HepG2 (cell line): Measurements from ENCODE around the gene COQ4. TPM values are rescaled to one million over a fixed set of nuclear protein-coding genes. Genes with fewer than 3 reads are reported as not detected.

Experiments
- CC2D1A ChIP-seq: sonication (generic); formaldehyde crosslinking; IDR thresholded peaks from 2 replicates; pipeline ENCODE4 v1.8.1; 2023; ENCODE audit warnings: mild to moderate bottlenecking, missing genetic modification reagents
- HNRNPL ChIP-seq: fragments of 200-400 bp; formaldehyde crosslinking; IDR thresholded peaks from 2 replicates; pipeline ENCODE4 v1.6.1; 2017; ENCODE audit warnings: mild to moderate bottlenecking, low read depth, low read length
- KDM5A ChIP-seq: fragments of 200-600 bp; sonication (generic); IDR thresholded peaks from 2 replicates; pipeline ENCODE4 v1.7.0; 2018; ENCODE audit warnings: antibody characterized with exemption, mild to moderate bottlenecking, low read length, borderline replicate concordance
- MYC ChIP-seq: sonication (generic); formaldehyde crosslinking; IDR thresholded peaks from 2 replicates; pipeline ENCODE4 v1.9.0; 2021; ENCODE audit warnings: missing genetic modification reagents, borderline replicate concordance
- NFYB ChIP-seq: sonication (generic); formaldehyde crosslinking; IDR thresholded peaks from 2 replicates; pipeline ENCODE4 v1.4.0; 2020; ENCODE audit warnings: missing genetic modification reagents
- ONECUT2 ChIP-seq: sonication (generic); formaldehyde crosslinking; IDR thresholded peaks from 2 replicates; pipeline ENCODE4 v1.4.0; 2020; ENCODE audit warnings: missing genetic modification reagents
- PITX1 ChIP-seq: sonication (generic); formaldehyde crosslinking; IDR thresholded peaks from 2 replicates; pipeline ENCODE4 v1.5.1; 2020; ENCODE audit warnings: mild to moderate bottlenecking, missing genetic modification reagents
- RBFOX2 ChIP-seq: fragments of 200-400 bp; formaldehyde crosslinking; IDR thresholded peaks from 2 replicates; pipeline ENCODE4 v1.6.1; 2017; ENCODE audit warnings: low read depth, mild to moderate bottlenecking, low read length
- RXRB ChIP-seq: IDR thresholded peaks from 2 replicates; pipeline ENCODE4 v1.6.1; 2016; ENCODE audit warnings: borderline replicate concordance, missing genetic modification reagents, missing compliant biosample characterization
- ZFX ChIP-seq: sonication (generic); formaldehyde crosslinking; IDR thresholded peaks from 2 replicates; pipeline ENCODE4 v1.4.0; 2020; ENCODE audit warnings: mild to moderate bottlenecking, low read depth, missing genetic modification reagents, moderate library complexity
- ZNF441 ChIP-seq: sonication (generic); formaldehyde crosslinking; IDR thresholded peaks from 2 replicates; pipeline ENCODE4 v1.7.0; 2021; ENCODE audit warnings: missing genetic modification reagents, borderline replicate concordance
- ZNF616 ChIP-seq: sonication (generic); formaldehyde crosslinking; IDR thresholded peaks from 2 replicates; pipeline ENCODE4 v1.5.0; 2020; ENCODE audit warnings: low read depth, mild to moderate bottlenecking, missing genetic modification reagents
- polyA plus RNA-seq, 8 experiments: library from polyadenylated mRNA; depleted of rRNA in 3 of 8; stranded (reverse) in 7 of 8; unstranded in 1 of 8; fragments of >200 nt; fragmentation: Illumina TruSeq in 4 of 8; extraction: Trizol in 4 of 8; gene quantifications; 2 replicates each; pipeline versions ENCODE4 v1.2.1 to v1.2.3, GENCODE V29; 2011 to 2016; ENCODE audit warnings: low read depth in 4 of 8, missing spikeins in 1 of 8, mixed read lengths in 1 of 8; ENCODE audit not compliant: insufficient read depth in 1 of 8
- total RNA-seq, 5 experiments: library from RNA; depleted of rRNA; stranded (reverse); fragments of >200 nt; fragmentation: Illumina TruSeq; extraction: Trizol; gene quantifications; 2 replicates each; pipeline ENCODE4 v1.2.3, GENCODE V29; 2016; ENCODE audit warnings: low read depth in 1 of 5
- TF ChIP-seq, protein P1 (sequence below): sonication (generic); formaldehyde crosslinking; IDR thresholded peaks from 2 replicates; pipeline ENCODE4 v1.8.0; 2022; ENCODE audit warnings: mild to moderate bottlenecking, missing genetic modification reagents; ENCODE audit not compliant: insufficient replicate concordance
- TF ChIP-seq, protein P2 (sequence below), 2 experiments: sonication (generic) in 1 of 2; formaldehyde crosslinking in 1 of 2; IDR thresholded peaks; 2 replicates each; pipeline versions ENCODE4 v1.6.1 to v1.9.0; 2014 to 2022; ENCODE audit warnings: antibody characterized with exemption in 1 of 2, borderline replicate concordance in 1 of 2, inconsistent platforms in 1 of 2, low read depth in 1 of 2, missing genetic modification reagents in 1 of 2
- TF ChIP-seq, protein P3 (sequence below): sonication (generic); formaldehyde crosslinking; IDR thresholded peaks from 2 replicates; pipeline ENCODE4 v1.8.1; 2023; ENCODE audit warnings: mild to moderate bottlenecking, missing genetic modification reagents
- TF ChIP-seq, protein P4 (sequence below): sonication (generic); formaldehyde crosslinking; IDR thresholded peaks from 2 replicates; pipeline ENCODE4 v1.4.0; 2020; ENCODE audit warnings: missing genetic modification reagents, low read depth, mild to moderate bottlenecking, borderline replicate concordance

The COQ4 gene
- total and polyA plus RNA-seq, 2 of the 13 experiments (the other 11 are each of a cell fraction or from before 2014, with no cell fraction given) = 26.1 to 36.0 TPM

DNA sequence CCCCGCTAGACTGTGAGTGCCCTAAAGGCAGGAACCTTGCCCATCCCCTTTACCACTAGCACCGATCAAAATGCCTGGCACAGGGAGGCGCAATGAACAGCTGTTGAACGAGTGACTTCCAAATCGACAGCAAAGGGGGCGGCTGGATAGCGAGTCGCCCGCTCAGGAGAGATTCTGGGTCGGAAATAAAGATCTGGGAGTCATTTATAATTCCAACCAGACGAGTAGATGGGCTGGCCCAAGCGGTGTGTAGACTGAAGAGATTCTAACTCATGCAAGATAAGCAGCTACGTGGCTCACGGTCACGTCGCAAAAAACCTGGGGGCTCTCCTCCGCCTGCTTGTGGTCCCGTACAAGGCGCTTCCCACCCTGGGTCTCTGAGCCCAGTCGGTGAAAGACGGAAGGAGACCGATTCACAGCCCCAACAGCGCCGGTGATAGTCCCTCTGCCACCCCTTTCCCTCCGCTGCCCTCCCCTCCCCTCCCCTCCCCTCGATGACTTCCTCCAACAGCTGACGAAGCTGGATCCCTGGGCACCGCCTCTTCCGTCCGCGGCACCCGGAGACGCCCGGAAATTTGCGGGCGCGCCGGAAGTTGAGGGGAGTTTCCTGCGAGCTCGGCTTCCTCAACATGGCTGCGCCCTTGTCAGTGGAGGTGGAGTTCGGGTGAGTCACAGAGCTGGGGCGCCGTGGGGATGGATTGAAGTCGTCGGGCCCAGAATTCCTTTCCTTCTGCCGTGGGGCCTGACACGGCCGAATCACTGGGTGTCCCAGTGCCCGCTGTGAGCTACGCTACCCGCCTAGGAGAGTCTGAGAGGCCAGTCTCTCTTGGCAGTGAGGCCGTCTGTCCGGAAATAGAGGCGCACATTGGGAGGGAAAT, 48.4 kb downstream of the COQ4 start, which contains the start of gene URM1 (continued):
- TF ChIP-seq, protein P1, sequence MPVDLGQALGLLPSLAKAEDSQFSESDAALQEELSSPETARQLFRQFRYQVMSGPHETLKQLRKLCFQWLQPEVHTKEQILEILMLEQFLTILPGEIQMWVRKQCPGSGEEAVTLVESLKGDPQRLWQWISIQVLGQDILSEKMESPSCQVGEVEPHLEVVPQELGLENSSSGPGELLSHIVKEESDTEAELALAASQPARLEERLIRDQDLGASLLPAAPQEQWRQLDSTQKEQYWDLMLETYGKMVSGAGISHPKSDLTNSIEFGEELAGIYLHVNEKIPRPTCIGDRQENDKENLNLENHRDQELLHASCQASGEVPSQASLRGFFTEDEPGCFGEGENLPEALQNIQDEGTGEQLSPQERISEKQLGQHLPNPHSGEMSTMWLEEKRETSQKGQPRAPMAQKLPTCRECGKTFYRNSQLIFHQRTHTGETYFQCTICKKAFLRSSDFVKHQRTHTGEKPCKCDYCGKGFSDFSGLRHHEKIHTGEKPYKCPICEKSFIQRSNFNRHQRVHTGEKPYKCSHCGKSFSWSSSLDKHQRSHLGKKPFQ (CRISPR knock-in tag) = peak; percentile 63
- TF ChIP-seq HNRNPL (peak; percentile 73; the same call in 1 of the 2 replicates), CC2D1A (no peak), RXRB (CRISPR knock-in tag) (peak; percentile 25), ZFX (peak; percentile 75; the same call in 1 of the 2 replicates), PITX1 (0 out of 2 replicates have a peak, but pooled peaks have one; percentile 13), ONECUT2 (CRISPR knock-in tag) (no peak), ZNF441 (CRISPR knock-in tag) (0 out of 2 replicates have a peak, but pooled peaks have one; percentile 29), RBFOX2 (peak; percentile 80), MYC (CRISPR knock-in tag) (peak; percentile 40; the same call in 1 of the 2 replicates), KDM5A (peak; percentile 95), ZNF616 (CRISPR knock-in tag) (no peak), NFYB (CRISPR knock-in tag) (peak; percentile 56; the same call in 1 of the 2 replicates)
- TF ChIP-seq, protein P2, sequence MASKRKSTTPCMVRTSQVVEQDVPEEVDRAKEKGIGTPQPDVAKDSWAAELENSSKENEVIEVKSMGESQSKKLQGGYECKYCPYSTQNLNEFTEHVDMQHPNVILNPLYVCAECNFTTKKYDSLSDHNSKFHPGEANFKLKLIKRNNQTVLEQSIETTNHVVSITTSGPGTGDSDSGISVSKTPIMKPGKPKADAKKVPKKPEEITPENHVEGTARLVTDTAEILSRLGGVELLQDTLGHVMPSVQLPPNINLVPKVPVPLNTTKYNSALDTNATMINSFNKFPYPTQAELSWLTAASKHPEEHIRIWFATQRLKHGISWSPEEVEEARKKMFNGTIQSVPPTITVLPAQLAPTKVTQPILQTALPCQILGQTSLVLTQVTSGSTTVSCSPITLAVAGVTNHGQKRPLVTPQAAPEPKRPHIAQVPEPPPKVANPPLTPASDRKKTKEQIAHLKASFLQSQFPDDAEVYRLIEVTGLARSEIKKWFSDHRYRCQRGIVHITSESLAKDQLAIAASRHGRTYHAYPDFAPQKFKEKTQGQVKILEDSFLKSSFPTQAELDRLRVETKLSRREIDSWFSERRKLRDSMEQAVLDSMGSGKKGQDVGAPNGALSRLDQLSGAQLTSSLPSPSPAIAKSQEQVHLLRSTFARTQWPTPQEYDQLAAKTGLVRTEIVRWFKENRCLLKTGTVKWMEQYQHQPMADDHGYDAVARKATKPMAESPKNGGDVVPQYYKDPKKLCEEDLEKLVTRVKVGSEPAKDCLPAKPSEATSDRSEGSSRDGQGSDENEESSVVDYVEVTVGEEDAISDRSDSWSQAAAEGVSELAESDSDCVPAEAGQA (IDR thresholded peaks at IDR 0.05; ENCODE audit: low read depth) = peak; percentile 47; the same call in 1 of the 2 replicates
- TF ChIP-seq, protein P2 (CRISPR knock-in tag; IDR thresholded peaks at IDR 0.05; ENCODE audit: borderline replicate concordance) = no peak
- TF ChIP-seq, protein P3, sequence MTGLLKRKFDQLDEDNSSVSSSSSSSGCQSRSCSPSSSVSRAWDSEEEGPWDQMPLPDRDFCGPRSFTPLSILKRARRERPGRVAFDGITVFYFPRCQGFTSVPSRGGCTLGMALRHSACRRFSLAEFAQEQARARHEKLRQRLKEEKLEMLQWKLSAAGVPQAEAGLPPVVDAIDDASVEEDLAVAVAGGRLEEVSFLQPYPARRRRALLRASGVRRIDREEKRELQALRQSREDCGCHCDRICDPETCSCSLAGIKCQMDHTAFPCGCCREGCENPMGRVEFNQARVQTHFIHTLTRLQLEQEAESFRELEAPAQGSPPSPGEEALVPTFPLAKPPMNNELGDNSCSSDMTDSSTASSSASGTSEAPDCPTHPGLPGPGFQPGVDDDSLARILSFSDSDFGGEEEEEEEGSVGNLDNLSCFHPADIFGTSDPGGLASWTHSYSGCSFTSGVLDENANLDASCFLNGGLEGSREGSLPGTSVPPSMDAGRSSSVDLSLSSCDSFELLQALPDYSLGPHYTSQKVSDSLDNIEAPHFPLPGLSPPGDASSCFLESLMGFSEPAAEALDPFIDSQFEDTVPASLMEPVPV = peak; percentile 56; the same call in 1 of the 2 replicates
- TF ChIP-seq, protein P4, sequence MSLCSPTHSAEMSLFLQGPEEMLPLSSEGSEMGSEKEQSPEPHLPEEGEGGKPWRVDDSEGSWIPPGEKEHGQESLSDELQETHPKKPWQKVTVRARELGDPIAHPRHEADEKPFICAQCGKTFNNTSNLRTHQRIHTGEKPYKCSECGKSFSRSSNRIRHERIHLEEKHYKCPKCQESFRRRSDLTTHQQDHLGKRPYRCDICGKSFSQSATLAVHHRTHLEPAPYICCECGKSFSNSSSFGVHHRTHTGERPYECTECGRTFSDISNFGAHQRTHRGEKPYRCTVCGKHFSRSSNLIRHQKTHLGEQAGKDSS (CRISPR knock-in tag) = 0 out of 2 replicates have a peak, but pooled peaks have one; percentile 23
